NOMO-1 (cell line): ENCODE results near the gene LMX1B.
A peak's percentile ranks its signal among the peaks of the same experiment; 100 is the strongest.

Source experiments
- DNase-seq, 2 experiments: peaks; one replicate each; lab custom pipeline; 2025; ENCODE audit not compliant: unreplicated experiment in 2 of 2; lab: John Stamatoyannopoulos, UW

Gene LMX1B

DNA sequence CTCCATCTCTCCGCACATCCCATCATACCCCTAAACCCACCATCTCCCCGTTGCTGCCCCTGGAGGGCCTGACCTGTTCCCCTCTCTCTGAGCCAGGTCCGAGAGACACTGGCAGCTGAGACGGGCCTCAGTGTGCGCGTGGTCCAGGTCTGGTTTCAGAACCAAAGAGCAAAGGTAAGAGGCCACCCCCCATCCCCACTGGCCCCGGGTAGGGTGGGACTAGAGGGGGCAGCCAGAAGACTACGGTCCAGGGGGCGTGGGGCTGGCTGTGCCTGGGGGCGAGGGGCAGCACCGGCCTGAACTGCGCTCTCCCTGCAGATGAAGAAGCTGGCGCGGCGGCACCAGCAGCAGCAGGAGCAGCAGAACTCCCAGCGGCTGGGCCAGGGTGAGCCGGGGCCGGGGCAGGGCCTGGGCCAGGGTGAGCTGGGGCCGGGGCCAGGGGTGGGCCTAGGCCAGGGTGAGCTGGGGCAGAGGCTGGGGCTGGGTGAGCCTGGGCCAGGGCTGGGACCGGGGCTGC is 79.8 kb downstream of the LMX1B start:
- no peak for DNase-seq

GRCh38 chr9:126694206-126695081 is 80.7 kb downstream of the LMX1B start:
- no peak for DNase-seq

GRCh38 chr9:126695186-126695585 is 81.5 kb downstream of the LMX1B start:
- DNase-seq, result no peak

DNA sequence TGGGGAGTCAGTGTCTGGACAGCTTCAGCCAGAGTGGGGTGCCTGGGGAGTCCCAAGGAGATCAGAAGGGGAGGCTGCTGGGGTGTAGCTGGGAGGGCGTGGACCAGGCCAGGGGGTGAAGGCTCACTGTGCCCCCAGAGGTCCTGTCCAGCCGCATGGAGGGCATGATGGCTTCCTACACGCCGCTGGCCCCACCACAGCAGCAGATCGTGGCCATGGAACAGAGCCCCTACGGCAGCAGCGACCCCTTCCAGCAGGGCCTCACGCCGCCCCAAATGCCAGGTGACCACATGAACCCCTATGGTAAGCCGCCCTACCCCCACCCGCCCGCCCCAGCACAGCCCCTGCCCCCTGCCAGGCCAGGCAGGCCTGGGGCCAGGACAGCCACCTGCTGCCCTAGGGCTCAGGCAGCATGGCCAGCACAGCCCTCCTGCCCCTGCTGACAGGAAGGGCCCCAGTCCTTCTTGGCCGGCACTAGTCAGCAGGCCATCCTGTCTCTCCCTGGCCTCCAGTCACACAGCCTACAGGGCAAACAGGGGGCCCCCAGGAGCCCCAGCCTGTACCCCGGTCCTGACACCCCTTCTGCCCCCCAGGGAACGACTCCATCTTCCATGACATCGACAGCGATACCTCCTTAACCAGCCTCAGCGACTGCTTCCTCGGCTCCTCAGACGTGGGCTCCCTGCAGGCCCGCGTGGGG is 82.1 kb downstream of the LMX1B start:
- no peak for DNase-seq

GRCh38 chr9:126696401-126697145 is 82.8 kb downstream of the LMX1B start:
- DNase-seq, result no peak

DNA sequence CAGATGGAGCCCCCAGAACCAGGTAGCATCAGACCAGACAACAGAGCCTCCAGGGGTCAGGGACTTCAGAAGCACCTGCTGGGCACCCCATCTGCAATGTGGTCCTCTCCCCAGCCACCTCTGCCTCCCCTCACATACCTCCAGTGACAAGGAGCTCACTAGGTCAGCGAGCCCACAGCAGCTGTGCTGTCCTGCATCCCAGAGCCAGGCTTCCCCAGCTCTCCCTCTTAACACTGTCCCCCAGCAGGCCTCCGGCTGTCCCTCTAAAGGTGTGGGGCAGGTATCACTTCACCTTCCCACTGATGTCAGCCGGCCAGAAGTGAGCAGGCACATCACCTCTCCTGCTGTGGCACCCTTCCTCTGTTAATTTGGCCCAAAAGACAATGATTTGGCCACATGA is 83.6 kb downstream of the LMX1B start:
- no peak for DNase-seq

GRCh38 chr9:126698251-126698650 is 84.5 kb downstream of the LMX1B start:
- no peak for DNase-seq

DNA sequence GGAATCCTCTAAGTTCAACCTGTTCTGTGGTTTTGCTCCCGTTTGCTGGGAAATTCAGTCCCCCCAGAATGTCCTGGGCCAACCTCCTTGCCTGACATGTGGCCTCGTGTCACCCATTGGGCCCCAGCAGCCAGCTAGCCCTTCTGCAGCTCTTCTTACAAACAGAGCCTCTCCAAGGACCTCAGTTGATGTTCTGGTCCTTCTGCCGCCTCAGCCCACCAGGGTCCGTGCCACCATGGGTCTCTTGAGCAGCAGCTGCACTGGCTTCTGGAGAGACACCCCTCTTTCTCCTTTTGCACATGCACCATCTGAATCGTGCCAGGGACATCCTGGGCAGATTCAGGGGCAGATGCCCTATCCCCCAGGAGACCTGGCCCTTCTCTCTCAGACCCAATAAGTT is 85.0 kb downstream of the LMX1B start:
- no peak for DNase-seq

DNA sequence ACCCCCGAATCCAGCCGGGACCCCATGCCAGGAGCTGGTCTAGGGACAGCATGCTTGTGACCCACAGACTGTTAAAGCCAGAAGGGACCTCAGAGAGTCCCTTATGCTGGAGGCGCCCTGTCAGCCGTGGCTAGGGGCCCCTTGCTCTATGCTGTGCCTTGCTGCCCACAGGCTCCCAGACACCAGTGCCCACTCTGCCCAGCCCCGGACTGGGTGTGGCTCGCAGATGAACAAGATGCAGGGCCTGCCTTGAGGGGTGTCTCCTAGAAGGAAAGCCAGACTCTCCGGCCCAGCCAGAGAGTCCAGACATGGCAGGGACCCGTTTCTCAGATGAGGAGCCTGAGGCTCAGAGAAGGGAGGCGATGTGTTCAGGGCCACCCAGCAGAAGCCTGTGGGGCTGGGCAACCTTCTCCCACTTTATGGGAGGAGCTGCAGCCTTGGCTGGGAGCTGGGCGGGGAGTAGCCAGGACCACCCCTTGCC is 85.7 kb downstream of the LMX1B start:
- DNase-seq, result no peak

DNA sequence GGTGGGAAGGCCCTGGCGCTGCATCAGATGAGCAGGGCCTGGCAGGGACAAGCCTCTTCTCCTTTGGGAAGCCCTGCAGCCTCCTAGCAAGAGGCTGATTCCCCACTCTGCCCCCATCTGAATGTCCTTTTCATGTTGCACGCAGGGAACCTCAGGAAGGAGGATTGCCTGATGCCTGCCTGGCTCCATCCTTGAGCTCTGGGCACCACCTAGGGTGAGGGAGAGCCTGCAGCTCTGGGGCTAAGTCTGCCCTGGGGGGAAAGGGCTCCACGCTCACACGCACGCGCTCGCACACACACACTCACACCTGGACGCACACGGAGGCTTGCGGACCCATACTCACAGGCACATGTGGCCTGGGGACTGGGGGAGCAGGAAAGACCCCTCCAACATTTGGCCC is 86.6 kb downstream of the LMX1B start:
- DNase-seq, result no peak

DNA sequence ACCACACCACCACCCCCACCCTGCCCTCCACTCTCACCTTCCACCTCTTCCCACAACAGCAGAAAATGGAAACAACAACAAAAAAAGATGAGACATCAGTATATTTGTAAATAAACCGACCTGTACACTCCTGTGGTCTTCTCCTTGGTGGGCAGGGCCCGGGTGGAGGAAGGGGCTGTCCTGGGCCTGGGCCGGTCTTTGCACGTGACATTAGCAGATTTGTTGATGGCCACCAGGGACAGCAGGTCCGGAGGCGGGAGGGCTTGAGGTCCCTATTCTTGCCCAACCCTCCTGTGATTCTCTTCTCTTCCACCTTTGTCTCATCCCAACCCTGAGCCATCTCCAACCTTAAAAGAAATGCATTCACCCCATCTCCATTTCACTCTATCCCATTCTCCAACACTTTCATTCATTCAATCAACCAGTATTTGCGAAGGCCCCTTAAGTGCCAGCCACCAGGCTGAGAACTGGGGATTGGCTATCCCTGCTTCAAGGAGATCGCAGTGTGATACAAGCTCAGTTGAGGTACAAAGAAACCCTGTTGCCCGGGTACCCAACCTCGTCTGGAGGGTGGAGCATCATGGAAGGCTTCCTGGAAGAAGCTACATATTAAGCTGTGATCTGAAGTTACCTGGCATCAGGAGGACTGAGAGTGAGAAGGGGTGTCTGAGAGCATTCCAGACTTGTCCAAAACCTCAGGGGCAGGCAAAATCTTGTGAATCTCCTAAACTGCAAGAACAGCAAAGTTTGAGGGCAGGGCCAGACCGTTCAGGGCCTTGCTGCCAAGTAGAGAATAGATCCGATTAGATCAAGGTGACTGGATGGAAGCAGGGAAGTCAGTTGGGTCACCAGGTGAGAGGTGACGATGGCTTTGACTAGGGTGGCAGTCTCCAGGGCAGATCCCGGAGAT is 87.4 kb downstream of the LMX1B start:
- no peak for DNase-seq

- DNase-seq, result no peak
Measured at GRCh38 chr9:126701813-126702140, 88.0 kb downstream of the LMX1B start.

GRCh38 chr9:126702151-126703001 is 88.6 kb downstream of the LMX1B start:
- DNase-seq, result no peak

DNA sequence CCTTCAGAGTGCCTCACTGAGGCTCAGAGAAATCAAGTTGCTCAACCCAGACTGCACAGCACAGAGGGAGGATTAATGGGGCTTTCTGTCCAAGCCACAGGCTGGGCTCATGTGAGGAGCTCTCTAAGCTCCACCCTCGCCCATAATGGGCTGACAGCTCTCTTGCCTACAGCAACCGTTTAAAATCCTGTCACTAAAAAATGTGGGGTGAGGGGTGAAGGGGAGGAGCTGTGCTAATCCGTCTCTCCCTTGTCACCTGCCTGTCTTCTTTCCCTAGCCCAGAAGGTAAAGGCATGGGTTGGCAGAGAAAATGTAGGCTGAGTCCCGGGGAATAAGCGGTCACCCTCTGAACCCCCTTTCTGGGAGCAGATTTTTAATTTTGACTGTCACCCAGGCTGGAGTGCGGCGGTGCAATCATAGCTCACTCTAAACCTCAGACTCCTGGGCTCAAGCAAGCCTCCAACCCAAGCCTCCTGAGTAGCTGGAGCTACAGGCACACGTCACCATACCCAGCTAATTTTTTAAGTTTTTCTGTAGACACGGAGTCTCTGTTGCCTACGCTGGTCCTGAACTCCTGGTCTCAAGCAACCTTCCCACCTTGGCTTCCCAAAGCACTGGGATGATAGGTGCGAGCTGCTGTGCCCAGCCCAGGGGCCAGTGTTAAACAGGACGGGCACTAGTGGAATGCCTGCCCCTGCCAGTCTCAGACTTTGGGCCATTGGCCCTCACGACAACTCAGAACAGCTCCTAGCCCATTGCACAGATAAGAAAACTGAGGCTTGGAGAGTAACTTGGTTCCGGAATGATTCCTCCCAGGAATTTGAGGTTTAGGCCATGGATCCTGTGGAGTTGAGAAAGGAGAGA is 89.5 kb downstream of the LMX1B start:
- DNase-seq, result no peak

GRCh38 chr9:126703866-126704156 is 90.1 kb downstream of the LMX1B start:
- no peak for DNase-seq

GRCh38 chr9:126704157-126704891 is 90.6 kb downstream of the LMX1B start:
- DNase-seq, result peak in 1 of 2 experiments; percentile 17

- peak; percentile 55 to 66 for DNase-seq
Measured at GRCh38 chr9:126704892-126705766, 91.4 kb downstream of the LMX1B start.
